ENCODE data around the gene CDC42BPB.

CDC42BPB gene

DNA sequence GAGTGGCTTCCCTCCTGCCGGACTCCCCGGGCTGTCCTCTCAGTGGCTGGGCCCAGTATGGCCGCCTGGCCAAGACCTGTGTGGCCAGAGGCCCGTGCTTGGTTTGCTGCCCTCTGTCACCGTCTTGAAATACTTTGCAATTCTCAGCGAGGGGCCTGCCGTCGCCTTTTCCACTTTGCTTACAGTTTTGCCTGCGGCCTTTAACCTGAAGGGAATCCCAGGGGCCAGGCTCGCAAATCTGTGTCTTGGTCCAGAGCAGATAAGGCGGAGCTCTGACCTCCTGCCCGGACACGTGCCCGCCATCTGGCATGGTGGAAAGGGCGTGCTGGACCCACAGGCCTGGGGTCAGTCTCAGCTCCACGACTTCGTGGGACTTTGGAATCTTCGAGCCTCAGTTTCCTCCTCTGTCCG lies 145.8 kb downstream of the CDC42BPB start:
- Histone ChIP-seq H3K27ac (no peak overlapping the region), H3K36me3 (peaks cover 4 to 27% (median 8%) of the 10 kb centered on the region in 3 donors), H3K9me3 (no peaks in the 10 kb centered on the region), H3K4me1 (no peaks in the 10 kb centered on the region), H3K4me3 (no peak overlapping the region), H3K27me3 (no peaks in the 10 kb centered on the region)
- peak in 1 of 2 donors; percentile 40 for DNase-seq
- intact Hi-C loops (cut with DNase I; ENCODE audit: low total_unique reads), result loop anchor here (5.0 kb wide), 1 partner anchor 214 kb away; no protein-coding TSS in a partner anchor
- TF ChIP-seq, protein P1, sequence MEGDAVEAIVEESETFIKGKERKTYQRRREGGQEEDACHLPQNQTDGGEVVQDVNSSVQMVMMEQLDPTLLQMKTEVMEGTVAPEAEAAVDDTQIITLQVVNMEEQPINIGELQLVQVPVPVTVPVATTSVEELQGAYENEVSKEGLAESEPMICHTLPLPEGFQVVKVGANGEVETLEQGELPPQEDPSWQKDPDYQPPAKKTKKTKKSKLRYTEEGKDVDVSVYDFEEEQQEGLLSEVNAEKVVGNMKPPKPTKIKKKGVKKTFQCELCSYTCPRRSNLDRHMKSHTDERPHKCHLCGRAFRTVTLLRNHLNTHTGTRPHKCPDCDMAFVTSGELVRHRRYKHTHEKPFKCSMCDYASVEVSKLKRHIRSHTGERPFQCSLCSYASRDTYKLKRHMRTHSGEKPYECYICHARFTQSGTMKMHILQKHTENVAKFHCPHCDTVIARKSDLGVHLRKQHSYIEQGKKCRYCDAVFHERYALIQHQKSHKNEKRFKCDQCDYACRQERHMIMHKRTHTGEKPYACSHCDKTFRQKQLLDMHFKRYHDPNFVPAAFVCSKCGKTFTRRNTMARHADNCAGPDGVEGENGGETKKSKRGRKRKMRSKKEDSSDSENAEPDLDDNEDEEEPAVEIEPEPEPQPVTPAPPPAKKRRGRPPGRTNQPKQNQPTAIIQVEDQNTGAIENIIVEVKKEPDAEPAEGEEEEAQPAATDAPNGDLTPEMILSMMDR (IDR thresholded peaks at IDR 0.05), result no peak

DNA sequence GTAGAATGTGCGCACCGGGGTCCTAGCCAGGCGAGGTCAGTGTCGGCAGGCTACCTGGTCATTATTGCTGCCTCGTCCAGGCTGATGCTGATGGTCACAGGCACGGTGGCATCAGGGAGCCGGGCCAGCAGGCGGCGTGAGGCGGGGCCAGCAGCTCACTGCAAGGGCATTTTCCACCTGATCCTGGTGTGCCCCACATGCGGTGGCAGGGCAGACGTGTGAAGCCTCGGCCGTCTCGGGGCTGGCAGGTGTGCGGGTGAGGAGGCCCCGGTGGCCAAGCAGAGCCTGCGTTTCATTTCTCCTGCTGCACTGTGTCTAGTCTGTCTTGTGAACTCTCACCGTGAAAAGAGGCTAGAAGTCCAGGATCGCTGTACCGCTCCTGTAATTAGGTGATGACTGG lies 146.9 kb downstream of the CDC42BPB start:
- Histone ChIP-seq H3K4me3 (no peak overlapping the region), H3K27me3 (no peaks in the 10 kb centered on the region), H3K27ac (no peak overlapping the region), H3K36me3 (peaks cover 4 to 34% (median 13%) of the 10 kb centered on the region in 3 donors), H3K9me3 (no peaks in the 10 kb centered on the region), H3K4me1 (no peaks in the 10 kb centered on the region)
- TF ChIP-seq, protein P1 (IDR thresholded peaks at IDR 0.05), result no peak
- peak in 1 of 2 donors; percentile 38 for DNase-seq
- intact Hi-C loops (cut with DNase I; ENCODE audit: low total_unique reads), result loop anchor here (5.0 kb wide), 1 partner anchor 213 kb away; no protein-coding TSS in a partner anchor

DNA sequence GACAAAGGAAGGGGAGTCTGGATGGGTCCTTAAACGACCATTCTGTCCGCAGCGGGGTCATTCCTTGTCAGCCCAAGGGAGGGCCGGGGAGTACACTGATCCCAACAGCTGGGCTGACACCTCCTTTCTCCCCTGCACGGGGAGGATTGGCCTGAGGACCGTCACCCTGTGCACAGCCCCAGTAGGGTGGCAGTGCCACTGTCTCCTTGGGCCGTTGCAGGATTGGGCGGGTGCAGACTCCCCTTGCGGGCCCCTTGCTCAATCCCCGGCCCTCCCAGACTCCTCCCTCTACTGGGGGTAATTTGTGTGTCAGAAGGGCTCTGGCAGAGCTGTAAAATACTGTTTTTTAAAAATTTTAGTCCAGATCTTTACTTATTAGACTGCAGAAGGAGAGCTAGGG lies 147.4 kb downstream of the CDC42BPB start:
- H3K4me1 ChIP-seq, result no peaks in the 10 kb centered on the region
- no peak overlapping the region for H3K4me3 ChIP-seq
- H3K27me3 ChIP-seq, result no peaks in the 10 kb centered on the region
- intact Hi-C loops (cut with DNase I; ENCODE audit: low total_unique reads), result loop anchor here (5.0 kb wide), 1 partner anchor 213 kb away; no protein-coding TSS in a partner anchor
- peaks cover 4 to 40% (median 18%) of the 10 kb centered on the region in 3 donors for H3K36me3 ChIP-seq
- DNase-seq, result peak in 1 of 2 donors; percentile 54
- H3K9me3 ChIP-seq, result no peaks in the 10 kb centered on the region
- no peak overlapping the region for H3K27ac ChIP-seq
- TF ChIP-seq, protein P1 (IDR thresholded peaks at IDR 0.05), result no peak

DNA sequence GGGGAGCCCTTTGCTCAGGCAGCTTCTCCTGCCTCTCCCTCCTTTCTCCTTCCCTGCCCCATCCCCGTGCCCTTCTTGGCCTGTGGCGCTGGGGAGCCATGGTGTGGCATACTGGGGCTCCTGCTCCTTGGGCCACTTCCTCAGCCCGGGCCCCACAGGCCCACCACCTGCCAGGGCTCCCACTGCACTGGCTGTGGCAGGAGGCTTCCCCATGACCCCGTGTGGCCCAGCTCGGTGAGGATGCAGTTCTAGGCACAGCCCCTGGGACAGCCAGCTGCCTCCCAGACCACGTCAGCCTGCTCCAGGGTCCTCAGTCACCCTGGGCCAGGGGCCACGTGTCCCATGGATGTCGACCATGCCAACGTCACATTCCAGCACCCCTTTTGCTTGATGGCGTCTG lies 147.9 kb downstream of the CDC42BPB start:
- no peaks in the 10 kb centered on the region for H3K27me3 ChIP-seq
- H3K36me3 ChIP-seq, result peaks cover 4 to 42% (median 19%) of the 10 kb centered on the region in 3 donors
- no peak overlapping the region for H3K27ac ChIP-seq
- no peaks in the 10 kb centered on the region for H3K9me3 ChIP-seq
- DNase-seq, result no peak
- intact Hi-C loops (cut with DNase I; ENCODE audit: low total_unique reads), result no loop called here
- no peak overlapping the region for H3K4me3 ChIP-seq
- TF ChIP-seq, protein P1 (IDR thresholded peaks at IDR 0.05), result no peak
- no peaks in the 10 kb centered on the region for H3K4me1 ChIP-seq

DNA sequence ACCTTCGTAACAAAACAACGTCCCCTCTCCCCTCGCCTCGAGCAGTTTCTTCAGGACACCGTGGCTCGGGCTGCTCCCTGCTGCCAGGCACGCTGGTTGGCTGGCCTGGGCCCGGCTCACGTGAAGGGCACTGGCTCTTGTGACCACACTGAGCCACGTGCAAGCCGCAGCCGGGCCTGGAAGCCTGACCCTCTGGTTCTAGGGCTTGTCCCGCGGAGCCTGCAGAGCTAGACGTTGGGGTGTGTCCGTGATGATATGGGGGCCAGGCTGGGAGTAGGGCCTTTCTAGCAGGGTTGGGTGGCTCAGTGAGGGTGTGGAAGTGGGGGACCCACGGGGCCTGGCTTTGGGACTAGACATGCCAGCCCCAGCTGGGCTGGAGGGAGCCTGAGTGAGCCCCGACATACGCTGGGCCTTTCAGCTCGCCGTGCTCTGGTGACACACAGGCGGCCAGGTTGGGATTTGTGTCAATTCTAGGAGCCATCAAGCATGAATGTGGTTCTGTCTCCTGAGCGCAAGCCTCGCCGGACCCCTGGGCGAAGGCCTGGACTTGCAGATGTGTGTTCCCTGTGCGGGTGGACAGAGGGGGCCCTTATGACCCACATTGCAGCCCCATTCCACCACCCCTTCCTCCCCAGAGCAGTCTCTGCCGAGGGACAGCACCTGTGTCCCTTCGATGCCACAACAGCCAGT lies 148.4 kb downstream of the CDC42BPB start:
- DNase-seq, result no peak
- TF ChIP-seq, protein P1 (IDR thresholded peaks at IDR 0.05), result no peak
- H3K4me3 ChIP-seq, result no peak overlapping the region
- H3K27me3 ChIP-seq, result no peaks in the 10 kb centered on the region
- H3K9me3 ChIP-seq, result no peaks in the 10 kb centered on the region
- H3K4me1 ChIP-seq, result no peaks in the 10 kb centered on the region
- H3K27ac ChIP-seq, result no peak overlapping the region
- intact Hi-C loops (cut with DNase I; ENCODE audit: low total_unique reads), result no loop called here
- H3K36me3 ChIP-seq, result peaks cover 5 to 46% (median 21%) of the 10 kb centered on the region in 3 donors
